Measurements from ENCODE around the gene DACT3.
A peak's percentile ranks its signal among the peaks of the same experiment; 100 is the strongest.

DACT3 gene

GRCh38 chr19:46668662-46669061 lies 7.7 kb upstream of the DACT3 start:
- no peak for DNase-seq (ENCODE audit: low spot score)

GRCh38 chr19:46665072-46665471 lies 4.1 kb upstream of the DACT3 start:
- no peak for DNase-seq (ENCODE audit: low spot score)

GRCh38 chr19:46661735-46662592 lies 982 bp upstream of the DACT3 start:
- DNase-seq (ENCODE audit: low spot score): peak; percentile 93

GRCh38 chr19:46660551-46661019 lies 397 bp downstream of the DACT3 start:
- DNase-seq (ENCODE audit: low spot score): no peak

GRCh38 chr19:46660008-46660517 lies 919 bp downstream of the DACT3 start:
- DNase-seq (ENCODE audit: low spot score): no peak

- peak; percentile 46 for DNase-seq (ENCODE audit: low spot score)
These were observed 1.6 kb downstream of the DACT3 start for GRCh38 chr19:46659151-46660007.

GRCh38 chr19:46656541-46656940 lies 4.4 kb downstream of the DACT3 start:
- DNase-seq (ENCODE audit: low spot score): no peak

- no peak for DNase-seq (ENCODE audit: low spot score)
These were observed 6.3 kb downstream of the DACT3 start for GRCh38 chr19:46654621-46655152.

GRCh38 chr19:46650445-46650844 lies 10.5 kb downstream of the DACT3 start:
- DNase-seq (ENCODE audit: low spot score): no peak

GRCh38 chr19:46648961-46649960 lies 11.7 kb downstream of the DACT3 start:
- DNase-seq (ENCODE audit: low spot score): no peak

- DNase-seq (ENCODE audit: low spot score): no peak
These were observed 12.7 kb downstream of the DACT3 start for GRCh38 chr19:46648060-46648960.

- DNase-seq (ENCODE audit: low spot score): no peak
These were observed 14.6 kb downstream of the DACT3 start for GRCh38 chr19:46646402-46646801.

GRCh38 chr19:46644720-46645119 lies 16.3 kb downstream of the DACT3 start:
- DNase-seq (ENCODE audit: low spot score): no peak

GRCh38 chr19:46640656-46641055 lies 20.3 kb downstream of the DACT3 start:
- DNase-seq (ENCODE audit: low spot score): no peak

- peak; percentile 63 for DNase-seq (ENCODE audit: low spot score)
These were observed 21.4 kb downstream of the DACT3 start for GRCh38 chr19:46639358-46640182.

- DNase-seq (ENCODE audit: low spot score): no peak
These were observed 23.8 kb downstream of the DACT3 start for GRCh38 chr19:46637224-46637623.

- DNase-seq (ENCODE audit: low spot score): no peak
These were observed 24.8 kb downstream of the DACT3 start, which contains the start of gene GNG8 for GRCh38 chr19:46635920-46636761. GNG8 (minus strand) TSS chr19:46636202; CDS start chr19:46634682, 1,520 bp downstream.

- DNase-seq (ENCODE audit: low spot score): no peak
These were observed 26.2 kb downstream of the DACT3 start for GRCh38 chr19:46634656-46635218.

Measured in SW480 (cell line).